Measurements from ENCODE around the gene GDI2.
"Not testable (repeated sequence)": the region's sequence is repeated elsewhere in the genome, so short reads cannot be mapped to it uniquely, and the experiment has no call there.

The GDI2 gene

GRCh38 chr10:5813341-5814109 lies at the start of gene GDI2:
TSS of gene GDI2 (minus strand) at chr10:5813434. CDS start at chr10:5813258, 176 bp downstream.
- H3K4me1 ChIP-seq (ENCODE audit: control insufficient read depth in 1 of 2, insufficient read depth in 2 of 2, low read length in 2 of 2): peaks cover 14 to 27% of the 10 kb centered on the region in 2 donors
- no peaks in the 10 kb centered on the region for H3K9me3 ChIP-seq (ENCODE audit: control insufficient read depth in 1 of 2, low read length in 2 of 2)
- H3K27me3 ChIP-seq (ENCODE audit: low read depth, low read length): no peaks in the 10 kb centered on the region
- H3K27ac ChIP-seq (ENCODE audit: low read length): peak within 1 kb of the TSS; percentile 98
- H3K36me3 ChIP-seq (ENCODE audit: control insufficient read depth in 1 of 2, insufficient read depth in 2 of 2, low read length in 2 of 2): no peaks in the 10 kb centered on the region
- H3K4me3 ChIP-seq (ENCODE audit: low read depth in 1 of 2, low read length in 2 of 2): peak within 1 kb of the TSS; percentile 93 to 95

GRCh38 chr10:5862360-5862961 lies 49.2 kb upstream of the GDI2 start:
- Histone ChIP-seq H3K4me1 (ENCODE audit: control insufficient read depth in 1 of 2, insufficient read depth in 2 of 2, low read length in 2 of 2) (no peaks in the 10 kb centered on the region), H3K27ac (ENCODE audit: low read length) (no peak overlapping the region), H3K27me3 (ENCODE audit: low read depth, low read length) (no peaks in the 10 kb centered on the region), H3K4me3 (ENCODE audit: low read depth in 1 of 2, low read length in 2 of 2) (no peak overlapping the region), H3K9me3 (ENCODE audit: control insufficient read depth in 1 of 2, low read length in 2 of 2) (no peaks in the 10 kb centered on the region), H3K36me3 (ENCODE audit: control insufficient read depth in 1 of 2, insufficient read depth in 2 of 2, low read length in 2 of 2) (no peaks in the 10 kb centered on the region)

- Histone ChIP-seq H3K27me3 (ENCODE audit: low read depth, low read length) (no peaks in the 10 kb centered on the region), H3K36me3 (ENCODE audit: control insufficient read depth in 1 of 2, insufficient read depth in 2 of 2, low read length in 2 of 2) (no peaks in the 10 kb centered on the region), H3K27ac (ENCODE audit: low read length) (no peak overlapping the region), H3K4me3 (ENCODE audit: low read depth in 1 of 2, low read length in 2 of 2) (no peak overlapping the region), H3K9me3 (ENCODE audit: control insufficient read depth in 1 of 2, low read length in 2 of 2) (no peaks in the 10 kb centered on the region), H3K4me1 (ENCODE audit: control insufficient read depth in 1 of 2, insufficient read depth in 2 of 2, low read length in 2 of 2) (no peaks in the 10 kb centered on the region)
Measured at GRCh38 chr10:5860066-5860465, 46.8 kb upstream of the GDI2 start.

- H3K36me3 ChIP-seq (ENCODE audit: control insufficient read depth in 1 of 2, insufficient read depth in 2 of 2, low read length in 2 of 2): no peaks in the 10 kb centered on the region
- H3K4me1 ChIP-seq (ENCODE audit: control insufficient read depth in 1 of 2, insufficient read depth in 2 of 2, low read length in 2 of 2): no peaks in the 10 kb centered on the region
- H3K27me3 ChIP-seq (ENCODE audit: low read depth, low read length): no peaks in the 10 kb centered on the region
- no peak overlapping the region for H3K4me3 ChIP-seq (ENCODE audit: low read depth in 1 of 2, low read length in 2 of 2)
- no peaks in the 10 kb centered on the region for H3K9me3 ChIP-seq (ENCODE audit: control insufficient read depth in 1 of 2, low read length in 2 of 2)
- no peak overlapping the region for H3K27ac ChIP-seq (ENCODE audit: low read length)
Measured at GRCh38 chr10:5858811-5859210, 45.6 kb upstream of the GDI2 start.

GRCh38 chr10:5856701-5857004 lies 43.4 kb upstream of the GDI2 start:
- no peaks in the 10 kb centered on the region for H3K27me3 ChIP-seq (ENCODE audit: low read depth, low read length)
- no peaks in the 10 kb centered on the region for H3K36me3 ChIP-seq (ENCODE audit: control insufficient read depth in 1 of 2, insufficient read depth in 2 of 2, low read length in 2 of 2)
- H3K27ac ChIP-seq (ENCODE audit: low read length): no peak overlapping the region
- H3K4me3 ChIP-seq (ENCODE audit: low read depth in 1 of 2, low read length in 2 of 2): no peak overlapping the region
- H3K9me3 ChIP-seq (ENCODE audit: control insufficient read depth in 1 of 2, low read length in 2 of 2): no peaks in the 10 kb centered on the region
- no peaks in the 10 kb centered on the region for H3K4me1 ChIP-seq (ENCODE audit: control insufficient read depth in 1 of 2, insufficient read depth in 2 of 2, low read length in 2 of 2)

- Histone ChIP-seq H3K9me3 (ENCODE audit: control insufficient read depth in 1 of 2, low read length in 2 of 2) (no peaks in the 10 kb centered on the region), H3K4me3 (ENCODE audit: low read depth in 1 of 2, low read length in 2 of 2) (no peak overlapping the region), H3K36me3 (ENCODE audit: control insufficient read depth in 1 of 2, insufficient read depth in 2 of 2, low read length in 2 of 2) (no peaks in the 10 kb centered on the region), H3K4me1 (ENCODE audit: control insufficient read depth in 1 of 2, insufficient read depth in 2 of 2, low read length in 2 of 2) (no peaks in the 10 kb centered on the region), H3K27me3 (ENCODE audit: low read depth, low read length) (no peaks in the 10 kb centered on the region), H3K27ac (ENCODE audit: low read length) (no peak overlapping the region)
Measured at GRCh38 chr10:5855979-5856700, 42.9 kb upstream of the GDI2 start.

GRCh38 chr10:5854131-5854475 lies 40.9 kb upstream of the GDI2 start:
- no peaks in the 10 kb centered on the region for H3K4me1 ChIP-seq (ENCODE audit: control insufficient read depth in 1 of 2, insufficient read depth in 2 of 2, low read length in 2 of 2)
- H3K27me3 ChIP-seq (ENCODE audit: low read depth, low read length): no peaks in the 10 kb centered on the region
- H3K9me3 ChIP-seq (ENCODE audit: control insufficient read depth in 1 of 2, low read length in 2 of 2): no peaks in the 10 kb centered on the region
- H3K27ac ChIP-seq (ENCODE audit: low read length): no peak overlapping the region
- H3K36me3 ChIP-seq (ENCODE audit: control insufficient read depth in 1 of 2, insufficient read depth in 2 of 2, low read length in 2 of 2): no peaks in the 10 kb centered on the region
- no peak overlapping the region for H3K4me3 ChIP-seq (ENCODE audit: low read depth in 1 of 2, low read length in 2 of 2)

- not testable (repeated sequence) for H3K27me3 ChIP-seq (ENCODE audit: low read depth, low read length); H3K4me3 ChIP-seq (ENCODE audit: low read depth in 1 of 2, low read length in 2 of 2); H3K27ac ChIP-seq (ENCODE audit: low read length); H3K36me3 ChIP-seq (ENCODE audit: control insufficient read depth in 1 of 2, insufficient read depth in 2 of 2, low read length in 2 of 2); H3K4me1 ChIP-seq (ENCODE audit: control insufficient read depth in 1 of 2, insufficient read depth in 2 of 2, low read length in 2 of 2); H3K9me3 ChIP-seq (ENCODE audit: control insufficient read depth in 1 of 2, low read length in 2 of 2)
Measured at GRCh38 chr10:5846667-5847066, 33.4 kb upstream of the GDI2 start.

- H3K4me1 ChIP-seq (ENCODE audit: control insufficient read depth in 1 of 2, insufficient read depth in 2 of 2, low read length in 2 of 2): peaks cover 0 to 8% of the 10 kb centered on the region in 2 donors
- no peak overlapping the region for H3K4me3 ChIP-seq (ENCODE audit: low read depth in 1 of 2, low read length in 2 of 2)
- H3K27me3 ChIP-seq (ENCODE audit: low read depth, low read length): no peaks in the 10 kb centered on the region
- H3K27ac ChIP-seq (ENCODE audit: low read length): no peak overlapping the region
- H3K9me3 ChIP-seq (ENCODE audit: control insufficient read depth in 1 of 2, low read length in 2 of 2): no peaks in the 10 kb centered on the region
- H3K36me3 ChIP-seq (ENCODE audit: control insufficient read depth in 1 of 2, insufficient read depth in 2 of 2, low read length in 2 of 2): no peaks in the 10 kb centered on the region
Measured at GRCh38 chr10:5844345-5845055, 31.3 kb upstream of the GDI2 start.

GRCh38 chr10:5843686-5844344 lies 30.6 kb upstream of the GDI2 start:
- H3K36me3 ChIP-seq (ENCODE audit: control insufficient read depth in 1 of 2, insufficient read depth in 2 of 2, low read length in 2 of 2): no peaks in the 10 kb centered on the region
- H3K27me3 ChIP-seq (ENCODE audit: low read depth, low read length): no peaks in the 10 kb centered on the region
- no peak overlapping the region for H3K27ac ChIP-seq (ENCODE audit: low read length)
- no peaks in the 10 kb centered on the region for H3K9me3 ChIP-seq (ENCODE audit: control insufficient read depth in 1 of 2, low read length in 2 of 2)
- no peak overlapping the region for H3K4me3 ChIP-seq (ENCODE audit: low read depth in 1 of 2, low read length in 2 of 2)
- H3K4me1 ChIP-seq (ENCODE audit: control insufficient read depth in 1 of 2, insufficient read depth in 2 of 2, low read length in 2 of 2): peaks cover 0 to 8% of the 10 kb centered on the region in 2 donors

- Histone ChIP-seq H3K4me1 (ENCODE audit: control insufficient read depth in 1 of 2, insufficient read depth in 2 of 2, low read length in 2 of 2) (peaks cover 0 to 8% of the 10 kb centered on the region in 2 donors), H3K9me3 (ENCODE audit: control insufficient read depth in 1 of 2, low read length in 2 of 2) (no peaks in the 10 kb centered on the region), H3K4me3 (ENCODE audit: low read depth in 1 of 2, low read length in 2 of 2) (no peak overlapping the region), H3K36me3 (ENCODE audit: control insufficient read depth in 1 of 2, insufficient read depth in 2 of 2, low read length in 2 of 2) (no peaks in the 10 kb centered on the region), H3K27ac (ENCODE audit: low read length) (no peak overlapping the region), H3K27me3 (ENCODE audit: low read depth, low read length) (no peaks in the 10 kb centered on the region)
Measured at GRCh38 chr10:5841965-5842364, 28.7 kb upstream of the GDI2 start.

Data from muscle layer of duodenum (tissue), 2 donors.